HG03064 (cell line): ENCODE data around the gene PEX13.

Experiments
- ATAC-seq: cut with Tn5 transposase; IDR thresholded peaks from one replicate; pipeline ENCODE4 v1.9.1; 2021; ENCODE audit warnings: low read depth; ENCODE audit not compliant: unreplicated experiment

Gene PEX13

GRCh38 chr2:61057562-61057961 is 40.0 kb downstream of the PEX13 start:
- no peak for ATAC-seq

- ATAC-seq: no peak
Observed at GRCh38 chr2:61059382-61059781, 41.9 kb downstream of the PEX13 start.

- ATAC-seq: peak; percentile 96
Observed at GRCh38 chr2:61065714-61066709, 48.5 kb downstream of the PEX13 start, which contains the start of gene SANBR. TSS of gene SANBR (plus strand) at chr2:61065871. CDS start at chr2:61070351, 4,480 bp downstream.

- ATAC-seq: no peak
Observed at GRCh38 chr2:61074100-61074499, 56.6 kb downstream of the PEX13 start.

GRCh38 chr2:61085883-61086282 is 68.4 kb downstream of the PEX13 start:
- no peak for ATAC-seq

- ATAC-seq: no peak
Observed at GRCh38 chr2:61089797-61090196, 72.3 kb downstream of the PEX13 start.

- ATAC-seq: no peak
Observed at GRCh38 chr2:61090386-61090921, 72.9 kb downstream of the PEX13 start.

- ATAC-seq: no peak
Observed at GRCh38 chr2:61091485-61091884, 74.0 kb downstream of the PEX13 start.

GRCh38 chr2:61096438-61096837 is 78.9 kb downstream of the PEX13 start:
- no peak for ATAC-seq

- ATAC-seq: no peak
Observed at GRCh38 chr2:61100801-61101200, 83.3 kb downstream of the PEX13 start.
